ENCODE measurements around the gene CENPX.

The CENPX gene

GRCh38 chr17:82014432-82014831, 8.2 kb downstream of the CENPX start:
- TF ChIP-seq ISL1 (CRISPR knock-in tag; IDR thresholded peaks at IDR 0.05) (no peak), CREB5 (CRISPR knock-in tag; IDR thresholded peaks at IDR 0.05; ENCODE audit: low read depth) (no peak), ZFP3 (CRISPR knock-in tag; IDR thresholded peaks at IDR 0.05) (no peak), OSR1 (CRISPR knock-in tag; IDR thresholded peaks at IDR 0.05) (no peak), ZNF70 (CRISPR knock-in tag; IDR thresholded peaks at IDR 0.05) (no peak), ARNTL (CRISPR knock-in tag; IDR thresholded peaks at IDR 0.05; ENCODE audit: borderline replicate concordance, low read depth) (no peak), ZFP30 (CRISPR knock-in tag; IDR thresholded peaks at IDR 0.05) (no peak)
- ATAC-seq, result no peak

GRCh38 chr17:82013772-82014321, 8.8 kb downstream of the CENPX start:
- ATAC-seq, result no peak
- no peak for TF ChIP-seq ZNF565 (CRISPR knock-in tag; conservative IDR thresholded peaks at IDR 0.05; ENCODE audit: low read depth)

GRCh38 chr17:82013341-82013740, 9.3 kb downstream of the CENPX start:
- 0 out of 3 replicates have a peak, but pooled peaks have one; percentile 1 for ATAC-seq
- no peak for TF ChIP-seq GLIS3 (CRISPR knock-in tag; IDR thresholded peaks at IDR 0.05)
- TF ChIP-seq ZNF70 (CRISPR knock-in tag; IDR thresholded peaks at IDR 0.05), result no peak
- TF ChIP-seq ESRRG (CRISPR knock-in tag; IDR thresholded peaks at IDR 0.05), result no peak
- TF ChIP-seq, protein P1, sequence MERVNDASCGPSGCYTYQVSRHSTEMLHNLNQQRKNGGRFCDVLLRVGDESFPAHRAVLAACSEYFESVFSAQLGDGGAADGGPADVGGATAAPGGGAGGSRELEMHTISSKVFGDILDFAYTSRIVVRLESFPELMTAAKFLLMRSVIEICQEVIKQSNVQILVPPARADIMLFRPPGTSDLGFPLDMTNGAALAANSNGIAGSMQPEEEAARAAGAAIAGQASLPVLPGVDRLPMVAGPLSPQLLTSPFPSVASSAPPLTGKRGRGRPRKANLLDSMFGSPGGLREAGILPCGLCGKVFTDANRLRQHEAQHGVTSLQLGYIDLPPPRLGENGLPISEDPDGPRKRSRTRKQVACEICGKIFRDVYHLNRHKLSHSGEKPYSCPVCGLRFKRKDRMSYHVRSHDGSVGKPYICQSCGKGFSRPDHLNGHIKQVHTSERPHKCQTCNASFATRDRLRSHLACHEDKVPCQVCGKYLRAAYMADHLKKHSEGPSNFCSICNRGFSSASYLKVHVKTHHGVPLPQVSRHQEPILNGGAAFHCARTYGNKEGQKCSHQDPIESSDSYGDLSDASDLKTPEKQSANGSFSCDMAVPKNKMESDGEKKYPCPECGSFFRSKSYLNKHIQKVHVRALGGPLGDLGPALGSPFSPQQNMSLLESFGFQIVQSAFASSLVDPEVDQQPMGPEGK (CRISPR knock-in tag; IDR thresholded peaks at IDR 0.05; ENCODE audit: borderline replicate concordance), result no peak
- no peak for TF ChIP-seq TCF4 (CRISPR knock-in tag; IDR thresholded peaks at IDR 0.05; ENCODE audit: borderline replicate concordance)
- TF ChIP-seq ARNTL (CRISPR knock-in tag; IDR thresholded peaks at IDR 0.05; ENCODE audit: borderline replicate concordance, low read depth), result no peak
- no peak for TF ChIP-seq RARB (CRISPR knock-in tag; IDR thresholded peaks at IDR 0.05)
- no peak for TF ChIP-seq POU6F1 (CRISPR knock-in tag; IDR thresholded peaks at IDR 0.05; ENCODE audit: borderline replicate concordance, low read depth)
- TF ChIP-seq PPARA (CRISPR knock-in tag; IDR thresholded peaks at IDR 0.05; ENCODE audit: borderline replicate concordance), result no peak
- no peak for TF ChIP-seq ZFP30 (CRISPR knock-in tag; IDR thresholded peaks at IDR 0.05)
- TF ChIP-seq ISL1 (CRISPR knock-in tag; IDR thresholded peaks at IDR 0.05), result no peak
- TF ChIP-seq CREB5 (CRISPR knock-in tag; IDR thresholded peaks at IDR 0.05; ENCODE audit: low read depth), result no peak
- no peak for TF ChIP-seq OSR1 (CRISPR knock-in tag; IDR thresholded peaks at IDR 0.05)
- TF ChIP-seq TOX (CRISPR knock-in tag; IDR thresholded peaks at IDR 0.05; ENCODE audit: borderline replicate concordance), result no peak
- TF ChIP-seq CSRNP3 (CRISPR knock-in tag; IDR thresholded peaks at IDR 0.05), result no peak
- no peak for TF ChIP-seq SNAI2 (CRISPR knock-in tag; IDR thresholded peaks at IDR 0.05)
- TF ChIP-seq ZNF8 (CRISPR knock-in tag; IDR thresholded peaks at IDR 0.05), result no peak
- no peak for TF ChIP-seq BACH2 (CRISPR knock-in tag; IDR thresholded peaks at IDR 0.05; ENCODE audit: borderline replicate concordance)
- TF ChIP-seq ZFP3 (CRISPR knock-in tag; IDR thresholded peaks at IDR 0.05), result no peak
- TF ChIP-seq ZC3H10 (CRISPR knock-in tag; IDR thresholded peaks at IDR 0.05), result no peak
